Transverse colon (tissue), 4 donors: Measurements from ENCODE around the gene CHTF18. TPM values are rescaled to one million over a fixed set of nuclear protein-coding genes. Genes with fewer than 3 reads are reported as not detected.
"Not testable (repeated sequence)": the region's sequence is repeated elsewhere in the genome, so short reads cannot be mapped to it uniquely, and the experiment has no call there.

Source experiments
- DNase-seq: peaks from one replicate; pipeline ENCODE4 v3.0.0-alpha.2; 2019
- H3K27ac ChIP-seq, 4 donors: fragments of 200-600 bp; sonication (generic); 2 replicates each; pipeline ENCODE4 v1.5.1; 2016 to 2018; ENCODE audit warnings: inconsistent platforms in 4 of 4
- H3K27me3 ChIP-seq: fragments of 200-600 bp; sonication (generic); 2 replicates; pipeline ENCODE4 v1.5.1; 2017; ENCODE audit warnings: inconsistent platforms
- H3K36me3 ChIP-seq, 4 donors: fragments of 200-600 bp; sonication (generic); 2 replicates each; pipeline ENCODE4 v1.5.1; 2017 to 2019; ENCODE audit warnings: inconsistent platforms in 4 of 4
- H3K4me1 ChIP-seq, 4 donors: fragments of 200-600 bp; sonication (generic); 2 replicates each; pipeline ENCODE4 v1.5.1; 2017 to 2020; ENCODE audit warnings: inconsistent platforms in 4 of 4
- H3K4me3 ChIP-seq, 4 donors: fragments of 200-600 bp; sonication (generic); 1 replicate in 1 of 4; 2 replicates in 3 of 4; pipeline versions ENCODE4 v1.5.1 to v1.6.1; 2017 to 2019; ENCODE audit warnings: inconsistent platforms in 4 of 4
- H3K9me3 ChIP-seq, 2 donors: fragments of 200-600 bp; sonication (generic); 2 replicates each; pipeline ENCODE4 v1.5.1; 2017 to 2019; ENCODE audit warnings: inconsistent platforms in 2 of 2
- EP300 ChIP-seq: sonication (generic); formaldehyde crosslinking; IDR thresholded peaks from one replicate; pipeline ENCODE4 v1.6.1; 2017; ENCODE audit warnings: antibody characterized with exemption, low read depth
- POLR2A ChIP-seq: fragments of 450-650 bp; IDR thresholded peaks from one replicate; pipeline ENCODE4 v1.6.1; 2016; ENCODE audit warnings: antibody characterized with exemption, mild to moderate bottlenecking, moderate library complexity
- POLR2AphosphoS5 ChIP-seq, 3 donors: sonication (generic); formaldehyde crosslinking; IDR thresholded peaks; one replicate each; pipeline ENCODE4 v1.6.1; 2016; ENCODE audit warnings: antibody characterized with exemption in 3 of 3
- WGBS, 2 donors: methylation state at CpG; one replicate each; pipeline ENCODE4 v1.1.5; 2018; ENCODE audit warnings: low coverage in 1 of 2; 5-methylcytosine and 5-hydroxymethylcytosine counted together
- in situ Hi-C, 4 donors: fragments of 200-750 bp; cut with MboI; loops; one replicate each; pipeline versions ENCODE4 v1.15.0 to v1.15.1; 2017; ENCODE audit warnings: low sequenced_read_pairs in 3 of 4, low pct_ligation_motif_present in 1 of 4, low pct_unique_long_range_greater_than_20kb in 1 of 4
- intact Hi-C: fragments of 100-400 bp; cut with DNase I; formaldehyde crosslinking; loops from one replicate; pipeline ENCODE4 v1.15.1; 2023; ENCODE audit warnings: low total_unique reads
- total RNA-seq, 4 donors: library from RNA; depleted of rRNA; stranded (reverse); fragments of >200 nt; gene quantifications; one replicate each; pipeline ENCODE4 v1.1.0, GENCODE V29; 2016
- TF ChIP-seq, protein P1 (sequence below), 5 experiments: fragments of 200-600 bp in 3 of 5; fragments of 450-650 bp in 2 of 5; sonication (generic) in 3 of 5; IDR thresholded peaks; 1 replicate in 2 of 5; 2 replicates in 3 of 5; pipeline ENCODE4 v1.5.1; 2016 to 2017; ENCODE audit warnings: antibody characterized with exemption in 5 of 5, inconsistent platforms in 3 of 5, mild to moderate bottlenecking in 2 of 5, moderate library complexity in 1 of 5

The CHTF18 gene
- total RNA-seq, 4 donors from 2014 or later, result 4.6 to 33.4 (median 12.9) TPM

DNA sequence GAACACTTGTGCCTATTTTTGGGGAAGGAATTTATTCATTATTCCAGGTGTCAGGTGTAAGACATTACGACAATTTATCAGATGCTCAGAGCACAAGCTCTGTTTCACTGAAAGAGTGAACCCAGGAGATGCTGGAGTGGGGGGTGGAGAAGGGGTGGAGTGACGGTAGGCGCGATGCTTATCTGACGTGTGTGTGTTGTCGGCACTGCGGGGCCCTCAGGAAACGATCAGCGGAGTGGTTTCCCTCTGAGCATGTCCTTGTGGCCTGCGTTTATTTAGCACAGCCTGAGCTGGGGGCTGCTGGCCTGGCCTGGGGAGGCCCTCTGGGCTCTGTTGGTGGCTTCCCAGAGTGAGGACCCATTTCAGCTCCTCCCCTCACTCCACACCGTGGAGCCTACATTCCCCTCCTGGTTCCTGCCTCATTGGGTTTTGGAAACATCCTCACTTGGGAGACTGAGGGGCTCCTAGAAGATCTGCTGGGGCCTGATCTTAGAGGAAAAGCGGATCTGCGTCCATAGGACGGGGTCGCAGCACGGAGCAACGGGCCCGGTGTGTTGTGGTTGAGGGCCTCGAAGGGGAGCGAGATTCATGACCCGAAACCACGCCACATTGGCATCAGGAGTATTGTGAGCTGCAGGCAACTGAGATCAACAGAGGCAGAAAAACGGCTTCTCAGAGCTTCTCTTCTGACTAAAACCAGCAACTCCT, 31.1 kb downstream of the CHTF18 start:
- Histone ChIP-seq H3K27me3 (peaks cover 61% of the 10 kb centered on the region), H3K4me1 (no peaks in the 10 kb centered on the region), H3K4me3 (no peak overlapping the region), H3K9me3 (no peaks in the 10 kb centered on the region), H3K36me3 (no peaks in the 10 kb centered on the region), H3K27ac (no peak overlapping the region)
- no peak for TF ChIP-seq POLR2A
- TF ChIP-seq, protein P1, sequence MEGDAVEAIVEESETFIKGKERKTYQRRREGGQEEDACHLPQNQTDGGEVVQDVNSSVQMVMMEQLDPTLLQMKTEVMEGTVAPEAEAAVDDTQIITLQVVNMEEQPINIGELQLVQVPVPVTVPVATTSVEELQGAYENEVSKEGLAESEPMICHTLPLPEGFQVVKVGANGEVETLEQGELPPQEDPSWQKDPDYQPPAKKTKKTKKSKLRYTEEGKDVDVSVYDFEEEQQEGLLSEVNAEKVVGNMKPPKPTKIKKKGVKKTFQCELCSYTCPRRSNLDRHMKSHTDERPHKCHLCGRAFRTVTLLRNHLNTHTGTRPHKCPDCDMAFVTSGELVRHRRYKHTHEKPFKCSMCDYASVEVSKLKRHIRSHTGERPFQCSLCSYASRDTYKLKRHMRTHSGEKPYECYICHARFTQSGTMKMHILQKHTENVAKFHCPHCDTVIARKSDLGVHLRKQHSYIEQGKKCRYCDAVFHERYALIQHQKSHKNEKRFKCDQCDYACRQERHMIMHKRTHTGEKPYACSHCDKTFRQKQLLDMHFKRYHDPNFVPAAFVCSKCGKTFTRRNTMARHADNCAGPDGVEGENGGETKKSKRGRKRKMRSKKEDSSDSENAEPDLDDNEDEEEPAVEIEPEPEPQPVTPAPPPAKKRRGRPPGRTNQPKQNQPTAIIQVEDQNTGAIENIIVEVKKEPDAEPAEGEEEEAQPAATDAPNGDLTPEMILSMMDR (IDR thresholded peaks at IDR 0.05), result no peak
- TF ChIP-seq EP300, result no peak
- TF ChIP-seq POLR2AphosphoS5 (IDR thresholded peaks at IDR 0.05), result no peak
- DNase-seq, result no peak
- in situ Hi-C loops (loop anchor here in 2 of 4 donors (25.0 kb wide), 1 partner anchor 243 kb away; the partner anchor contains the start of gene SSTR5 (in 2 of the 2)), intact Hi-C loops (no loop called here)
- WGBS, 2 donors, result 65% methylated on average over 21 of the region's 23 CpGs; no CpG with 5 or more reads in 1 of the 2 donors

DNA sequence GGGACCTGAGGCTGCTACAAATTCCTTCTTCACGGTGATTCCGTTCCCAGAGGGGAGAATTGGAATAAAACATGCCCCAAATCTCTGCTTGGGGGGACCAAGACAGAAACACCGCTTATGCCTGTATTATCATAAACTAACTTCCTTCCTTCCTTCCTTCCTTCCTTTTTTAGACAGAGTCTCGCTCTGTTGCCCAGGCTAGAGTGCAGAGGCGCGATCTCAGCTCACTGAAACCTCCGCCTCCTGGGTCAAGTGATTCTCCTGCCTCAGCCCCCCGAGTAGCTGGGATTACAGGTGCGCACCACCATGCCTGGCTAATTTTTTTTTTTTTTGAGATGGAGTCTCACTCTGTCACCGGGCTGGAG, 31.6 kb downstream of the CHTF18 start:
- H3K4me3 ChIP-seq, H3K36me3 ChIP-seq, DNase-seq, intact Hi-C loops, H3K27ac ChIP-seq, H3K9me3 ChIP-seq, H3K4me1 ChIP-seq: not testable (repeated sequence)
- in situ Hi-C loops, result loop anchor here in 2 of 4 donors (25.0 kb wide), 1 partner anchor 242 kb away; the partner anchor contains the start of gene SSTR5 (in 2 of the 2)
- 70 to 80% methylated on average over 4 to 10 of the region's 10 CpGs for WGBS, 2 donors
- H3K27me3 ChIP-seq, result peaks cover 61% of the 10 kb centered on the region

GRCh38 chr16:820748-821147, 32.3 kb downstream of the CHTF18 start:
- H3K9me3 ChIP-seq, result no peaks in the 10 kb centered on the region
- H3K4me3 ChIP-seq, result no peak overlapping the region
- H3K27me3 ChIP-seq, result peaks cover 61% of the 10 kb centered on the region
- TF ChIP-seq POLR2AphosphoS5 (IDR thresholded peaks at IDR 0.05), result no peak
- TF ChIP-seq, protein P1 (IDR thresholded peaks at IDR 0.05), result no peak
- no peak for TF ChIP-seq EP300
- TF ChIP-seq POLR2A, result no peak
- intact Hi-C loops (no loop called here), in situ Hi-C loops (loop anchor here in 2 of 4 donors (25.0 kb wide), 1 partner anchor 242 kb away; the partner anchor contains the start of gene SSTR5 (in 2 of the 2))
- no peaks in the 10 kb centered on the region for H3K4me1 ChIP-seq
- H3K36me3 ChIP-seq, result no peaks in the 10 kb centered on the region
- WGBS, 2 donors, result 85 to 86% methylated on average over 9 to 12 of the region's 12 CpGs
- no peak for DNase-seq
- no peak overlapping the region for H3K27ac ChIP-seq

DNA sequence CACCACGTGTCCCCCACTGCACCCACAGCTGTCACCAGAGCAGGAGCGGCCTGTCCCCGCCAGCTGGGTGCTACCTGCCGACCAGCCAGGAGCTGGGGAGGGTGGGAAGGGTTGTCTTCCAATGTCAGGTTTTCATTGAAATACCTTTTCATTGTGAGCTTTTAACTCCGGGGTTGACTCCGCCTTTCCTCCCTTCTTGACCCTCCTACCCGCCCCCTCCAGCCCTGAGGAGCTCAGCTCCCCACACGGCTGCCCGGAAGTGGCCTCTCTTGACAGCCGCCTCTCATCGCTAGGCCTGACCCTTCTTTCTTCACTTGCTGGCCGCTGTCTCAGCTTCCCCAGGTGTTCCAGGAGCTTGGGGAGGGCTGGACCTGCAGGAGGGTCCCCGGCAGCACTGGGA, 33.3 kb downstream of the CHTF18 start:
- intact Hi-C loops (no loop called here), in situ Hi-C loops (loop anchor here in 2 of 4 donors (25.0 kb wide), 1 partner anchor 241 kb away; the partner anchor contains the start of gene SSTR5 (in 2 of the 2))
- WGBS, 2 donors, result 69% methylated on average over 13 of the region's 13 CpGs; no CpG with 5 or more reads in 1 of the 2 donors
- peaks cover 58% of the 10 kb centered on the region for H3K27me3 ChIP-seq
- H3K4me3 ChIP-seq, result no peak overlapping the region
- no peaks in the 10 kb centered on the region for H3K4me1 ChIP-seq
- no peak overlapping the region for H3K27ac ChIP-seq
- TF ChIP-seq POLR2A (no peak), EP300 (no peak), POLR2AphosphoS5 (IDR thresholded peaks at IDR 0.05) (no peak)
- TF ChIP-seq, protein P1 (IDR thresholded peaks at IDR 0.05), result no peak
- no peak for DNase-seq
- no peaks in the 10 kb centered on the region for H3K36me3 ChIP-seq
- no peaks in the 10 kb centered on the region for H3K9me3 ChIP-seq
